GM18502 (cell line): Measurements from ENCODE around the gene RAB11FIP4.

Source experiments
- ATAC-seq: cut with Tn5 transposase; IDR thresholded peaks from one replicate; pipeline ENCODE4 v1.9.1; 2021; ENCODE audit warnings: mild to moderate bottlenecking; ENCODE audit not compliant: unreplicated experiment, poor library complexity

RAB11FIP4 gene

GRCh38 chr17:31559584-31560501 lies 168.4 kb downstream of the RAB11FIP4 start:
- no peak for ATAC-seq

- ATAC-seq, result no peak
Observed at GRCh38 chr17:31560616-31561235, 169.3 kb downstream of the RAB11FIP4 start.

GRCh38 chr17:31561469-31562375 lies 170.2 kb downstream of the RAB11FIP4 start:
- ATAC-seq, result no peak

- ATAC-seq, result no peak
Observed at GRCh38 chr17:31562376-31562840, 170.9 kb downstream of the RAB11FIP4 start.

GRCh38 chr17:31564291-31564690 lies 172.8 kb downstream of the RAB11FIP4 start:
- ATAC-seq, result no peak

- no peak for ATAC-seq
Observed at GRCh38 chr17:31564883-31565301, 173.4 kb downstream of the RAB11FIP4 start.

- ATAC-seq, result no peak
Observed at GRCh38 chr17:31565652-31566051, 174.2 kb downstream of the RAB11FIP4 start.

- no peak for ATAC-seq
Observed at GRCh38 chr17:31566247-31566991, 174.9 kb downstream of the RAB11FIP4 start.

- ATAC-seq, result no peak
Observed at GRCh38 chr17:31566992-31567373, 175.5 kb downstream of the RAB11FIP4 start.

GRCh38 chr17:31568121-31568520 lies 176.6 kb downstream of the RAB11FIP4 start:
- no peak for ATAC-seq

- no peak for ATAC-seq
Observed at GRCh38 chr17:31568539-31568938, 177.1 kb downstream of the RAB11FIP4 start.

- no peak for ATAC-seq
Observed at GRCh38 chr17:31570231-31570630, 178.8 kb downstream of the RAB11FIP4 start.

GRCh38 chr17:31570951-31571892 lies 179.7 kb downstream of the RAB11FIP4 start:
- ATAC-seq, result no peak

GRCh38 chr17:31572341-31572740 lies 180.9 kb downstream of the RAB11FIP4 start:
- ATAC-seq, result no peak

- no peak for ATAC-seq
Observed at GRCh38 chr17:31573047-31573446, 181.6 kb downstream of the RAB11FIP4 start.

- no peak for ATAC-seq
Observed at GRCh38 chr17:31573861-31574260, 182.4 kb downstream of the RAB11FIP4 start.

GRCh38 chr17:31574458-31574857 lies 183.0 kb downstream of the RAB11FIP4 start:
- ATAC-seq, result no peak

GRCh38 chr17:31575043-31575442 lies 183.6 kb downstream of the RAB11FIP4 start:
- ATAC-seq, result no peak

- no peak for ATAC-seq
Observed at GRCh38 chr17:31579265-31579664, 187.8 kb downstream of the RAB11FIP4 start.
